H1 (cell line): Measurements from ENCODE around the gene SOCS3. TPM values are rescaled to one million over a fixed set of nuclear protein-coding genes. Genes with fewer than 3 reads are reported as not detected.

Experiments
- EGR1 ChIP-seq: IDR thresholded peaks from 2 replicates; pipeline ENCODE4 v1.6.1; 2011; ENCODE audit warnings: low read depth, low read length, borderline replicate concordance
- KDM1A ChIP-seq: fragments of 200-600, 300-600 bp; sonication (generic); IDR thresholded peaks from 2 replicates; pipeline ENCODE4 v1.7.1; 2016; ENCODE audit warnings: mild to moderate bottlenecking, low read length, borderline replicate concordance
- polyA plus RNA-seq, 7 experiments: library from polyadenylated mRNA; depleted of rRNA in 3 of 7; stranded (reverse) in 5 of 7; unstranded in 2 of 7; fragments of >200 nt in 5 of 7; fragments of 200-250 nt in 2 of 7; gene quantifications; 1 replicate in 5 of 7; 2 replicates in 1 of 7; 4 replicates in 1 of 7; pipeline versions ENCODE4 v1.2.1 to v1.2.3, GENCODE V29; 2011 to 2013; ENCODE audit warnings: missing spikeins in 2 of 7, mixed read lengths in 2 of 7
- total RNA-seq: library from RNA; stranded (reverse); fragmentation: NEBNext Ultra II Directional; extraction: Animal tissue kit (Norgen Biotek cat#: 25700); gene quantifications from 2 replicates; pipeline ENCODE4 v1.2.1, GENCODE V29; 2021
- TF ChIP-seq, protein P1 (sequence below): fragments of 300-600 bp; sonication (generic); IDR thresholded peaks from 2 replicates; pipeline ENCODE4 v1.7.1; 2012; ENCODE audit warnings: low read length, moderate library complexity, mild to moderate bottlenecking, inconsistent platforms; ENCODE audit not compliant: insufficient replicate concordance
- TF ChIP-seq, protein P2 (sequence below): IDR thresholded peaks from 2 replicates; pipeline ENCODE4 v1.6.1; 2012; ENCODE audit warnings: inconsistent platforms

SOCS3 gene
- total and polyA plus RNA-seq, 2 of the 8 experiments (the other 6 are each of a cell fraction or from before 2014, with no cell fraction given), result 10.1 to 47.9 TPM

DNA sequence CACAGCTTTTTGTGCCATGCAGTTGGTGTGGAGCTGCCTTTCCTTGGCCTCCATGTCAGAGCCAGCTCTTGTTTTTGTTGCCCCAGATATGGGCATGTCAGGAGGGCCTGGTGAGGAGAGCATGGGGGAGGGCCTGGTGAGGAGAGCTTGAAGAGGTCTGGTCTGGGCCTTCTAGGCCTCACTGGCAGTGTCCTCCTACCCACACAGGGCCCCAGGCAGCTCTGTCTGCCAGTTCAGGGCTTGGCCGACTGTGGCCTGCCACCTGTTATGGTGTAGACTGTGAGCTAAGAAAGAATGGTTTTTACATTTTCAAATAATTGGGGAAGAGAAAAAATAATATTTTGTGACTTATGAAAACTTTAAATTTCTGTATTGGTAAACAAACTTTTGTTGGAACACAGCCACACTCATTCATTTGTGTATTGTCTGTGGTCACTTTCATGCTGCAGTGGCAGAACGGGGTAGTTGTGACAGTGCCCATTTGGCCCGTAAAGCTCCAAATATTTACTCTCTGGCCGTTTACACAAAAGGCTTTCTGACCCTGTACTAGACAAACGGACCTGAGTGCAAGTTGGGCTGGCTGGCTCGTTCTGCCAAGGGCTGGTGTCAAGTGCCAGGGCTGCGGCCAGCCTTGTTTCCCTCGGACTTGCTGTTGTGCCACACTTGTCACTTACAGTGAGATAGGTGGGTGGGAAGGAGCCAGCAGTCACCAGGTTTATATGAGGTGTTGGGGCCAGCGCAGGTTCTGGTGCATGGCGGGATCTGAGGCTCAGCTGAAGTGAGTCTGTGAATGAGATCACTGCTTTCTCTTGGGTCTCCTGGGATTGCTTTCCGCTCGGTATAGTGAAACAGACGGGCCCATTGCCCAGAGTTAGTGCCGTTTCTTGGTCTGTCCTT lies 36.8 kb upstream of the SOCS3 start (continued):
- TF ChIP-seq, protein P1, sequence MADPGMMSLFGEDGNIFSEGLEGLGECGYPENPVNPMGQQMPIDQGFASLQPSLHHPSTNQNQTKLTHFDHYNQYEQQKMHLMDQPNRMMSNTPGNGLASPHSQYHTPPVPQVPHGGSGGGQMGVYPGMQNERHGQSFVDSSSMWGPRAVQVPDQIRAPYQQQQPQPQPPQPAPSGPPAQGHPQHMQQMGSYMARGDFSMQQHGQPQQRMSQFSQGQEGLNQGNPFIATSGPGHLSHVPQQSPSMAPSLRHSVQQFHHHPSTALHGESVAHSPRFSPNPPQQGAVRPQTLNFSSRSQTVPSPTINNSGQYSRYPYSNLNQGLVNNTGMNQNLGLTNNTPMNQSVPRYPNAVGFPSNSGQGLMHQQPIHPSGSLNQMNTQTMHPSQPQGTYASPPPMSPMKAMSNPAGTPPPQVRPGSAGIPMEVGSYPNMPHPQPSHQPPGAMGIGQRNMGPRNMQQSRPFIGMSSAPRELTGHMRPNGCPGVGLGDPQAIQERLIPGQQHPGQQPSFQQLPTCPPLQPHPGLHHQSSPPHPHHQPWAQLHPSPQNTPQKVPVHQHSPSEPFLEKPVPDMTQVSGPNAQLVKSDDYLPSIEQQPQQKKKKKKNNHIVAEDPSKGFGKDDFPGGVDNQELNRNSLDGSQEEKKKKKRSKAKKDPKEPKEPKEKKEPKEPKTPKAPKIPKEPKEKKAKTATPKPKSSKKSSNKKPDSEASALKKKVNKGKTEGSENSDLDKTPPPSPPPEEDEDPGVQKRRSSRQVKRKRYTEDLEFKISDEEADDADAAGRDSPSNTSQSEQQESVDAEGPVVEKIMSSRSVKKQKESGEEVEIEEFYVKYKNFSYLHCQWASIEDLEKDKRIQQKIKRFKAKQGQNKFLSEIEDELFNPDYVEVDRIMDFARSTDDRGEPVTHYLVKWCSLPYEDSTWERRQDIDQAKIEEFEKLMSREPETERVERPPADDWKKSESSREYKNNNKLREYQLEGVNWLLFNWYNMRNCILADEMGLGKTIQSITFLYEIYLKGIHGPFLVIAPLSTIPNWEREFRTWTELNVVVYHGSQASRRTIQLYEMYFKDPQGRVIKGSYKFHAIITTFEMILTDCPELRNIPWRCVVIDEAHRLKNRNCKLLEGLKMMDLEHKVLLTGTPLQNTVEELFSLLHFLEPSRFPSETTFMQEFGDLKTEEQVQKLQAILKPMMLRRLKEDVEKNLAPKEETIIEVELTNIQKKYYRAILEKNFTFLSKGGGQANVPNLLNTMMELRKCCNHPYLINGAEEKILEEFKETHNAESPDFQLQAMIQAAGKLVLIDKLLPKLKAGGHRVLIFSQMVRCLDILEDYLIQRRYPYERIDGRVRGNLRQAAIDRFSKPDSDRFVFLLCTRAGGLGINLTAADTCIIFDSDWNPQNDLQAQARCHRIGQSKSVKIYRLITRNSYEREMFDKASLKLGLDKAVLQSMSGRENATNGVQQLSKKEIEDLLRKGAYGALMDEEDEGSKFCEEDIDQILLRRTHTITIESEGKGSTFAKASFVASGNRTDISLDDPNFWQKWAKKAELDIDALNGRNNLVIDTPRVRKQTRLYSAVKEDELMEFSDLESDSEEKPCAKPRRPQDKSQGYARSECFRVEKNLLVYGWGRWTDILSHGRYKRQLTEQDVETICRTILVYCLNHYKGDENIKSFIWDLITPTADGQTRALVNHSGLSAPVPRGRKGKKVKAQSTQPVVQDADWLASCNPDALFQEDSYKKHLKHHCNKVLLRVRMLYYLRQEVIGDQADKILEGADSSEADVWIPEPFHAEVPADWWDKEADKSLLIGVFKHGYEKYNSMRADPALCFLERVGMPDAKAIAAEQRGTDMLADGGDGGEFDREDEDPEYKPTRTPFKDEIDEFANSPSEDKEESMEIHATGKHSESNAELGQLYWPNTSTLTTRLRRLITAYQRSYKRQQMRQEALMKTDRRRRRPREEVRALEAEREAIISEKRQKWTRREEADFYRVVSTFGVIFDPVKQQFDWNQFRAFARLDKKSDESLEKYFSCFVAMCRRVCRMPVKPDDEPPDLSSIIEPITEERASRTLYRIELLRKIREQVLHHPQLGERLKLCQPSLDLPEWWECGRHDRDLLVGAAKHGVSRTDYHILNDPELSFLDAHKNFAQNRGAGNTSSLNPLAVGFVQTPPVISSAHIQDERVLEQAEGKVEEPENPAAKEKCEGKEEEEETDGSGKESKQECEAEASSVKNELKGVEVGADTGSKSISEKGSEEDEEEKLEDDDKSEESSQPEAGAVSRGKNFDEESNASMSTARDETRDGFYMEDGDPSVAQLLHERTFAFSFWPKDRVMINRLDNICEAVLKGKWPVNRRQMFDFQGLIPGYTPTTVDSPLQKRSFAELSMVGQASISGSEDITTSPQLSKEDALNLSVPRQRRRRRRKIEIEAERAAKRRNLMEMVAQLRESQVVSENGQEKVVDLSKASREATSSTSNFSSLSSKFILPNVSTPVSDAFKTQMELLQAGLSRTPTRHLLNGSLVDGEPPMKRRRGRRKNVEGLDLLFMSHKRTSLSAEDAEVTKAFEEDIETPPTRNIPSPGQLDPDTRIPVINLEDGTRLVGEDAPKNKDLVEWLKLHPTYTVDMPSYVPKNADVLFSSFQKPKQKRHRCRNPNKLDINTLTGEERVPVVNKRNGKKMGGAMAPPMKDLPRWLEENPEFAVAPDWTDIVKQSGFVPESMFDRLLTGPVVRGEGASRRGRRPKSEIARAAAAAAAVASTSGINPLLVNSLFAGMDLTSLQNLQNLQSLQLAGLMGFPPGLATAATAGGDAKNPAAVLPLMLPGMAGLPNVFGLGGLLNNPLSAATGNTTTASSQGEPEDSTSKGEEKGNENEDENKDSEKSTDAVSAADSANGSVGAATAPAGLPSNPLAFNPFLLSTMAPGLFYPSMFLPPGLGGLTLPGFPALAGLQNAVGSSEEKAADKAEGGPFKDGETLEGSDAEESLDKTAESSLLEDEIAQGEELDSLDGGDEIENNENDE, result no peak
- TF ChIP-seq EGR1 (no peak), KDM1A (no peak)
- TF ChIP-seq, protein P2, sequence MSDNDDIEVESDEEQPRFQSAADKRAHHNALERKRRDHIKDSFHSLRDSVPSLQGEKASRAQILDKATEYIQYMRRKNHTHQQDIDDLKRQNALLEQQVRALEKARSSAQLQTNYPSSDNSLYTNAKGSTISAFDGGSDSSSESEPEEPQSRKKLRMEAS, result no peak
- TF ChIP-seq, all 59 proteins: peak for 0
